Hair follicular keratinocyte (primary cell): Measurements from ENCODE around the gene CHI3L2. TPM values are rescaled to one million over a fixed set of nuclear protein-coding genes. Genes with fewer than 3 reads are reported as not detected.

ENCODE experiments used
- total RNA-seq: library from RNA; depleted of rRNA; stranded (reverse); fragments of >200 nt; gene quantifications from 2 replicates; pipeline ENCODE4 v1.2.3, GENCODE V29; 2015

The CHI3L2 gene, protein sequence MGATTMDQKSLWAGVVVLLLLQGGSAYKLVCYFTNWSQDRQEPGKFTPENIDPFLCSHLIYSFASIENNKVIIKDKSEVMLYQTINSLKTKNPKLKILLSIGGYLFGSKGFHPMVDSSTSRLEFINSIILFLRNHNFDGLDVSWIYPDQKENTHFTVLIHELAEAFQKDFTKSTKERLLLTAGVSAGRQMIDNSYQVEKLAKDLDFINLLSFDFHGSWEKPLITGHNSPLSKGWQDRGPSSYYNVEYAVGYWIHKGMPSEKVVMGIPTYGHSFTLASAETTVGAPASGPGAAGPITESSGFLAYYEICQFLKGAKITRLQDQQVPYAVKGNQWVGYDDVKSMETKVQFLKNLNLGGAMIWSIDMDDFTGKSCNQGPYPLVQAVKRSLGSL
- not detected in 2 replicates for total RNA-seq

DNA sequence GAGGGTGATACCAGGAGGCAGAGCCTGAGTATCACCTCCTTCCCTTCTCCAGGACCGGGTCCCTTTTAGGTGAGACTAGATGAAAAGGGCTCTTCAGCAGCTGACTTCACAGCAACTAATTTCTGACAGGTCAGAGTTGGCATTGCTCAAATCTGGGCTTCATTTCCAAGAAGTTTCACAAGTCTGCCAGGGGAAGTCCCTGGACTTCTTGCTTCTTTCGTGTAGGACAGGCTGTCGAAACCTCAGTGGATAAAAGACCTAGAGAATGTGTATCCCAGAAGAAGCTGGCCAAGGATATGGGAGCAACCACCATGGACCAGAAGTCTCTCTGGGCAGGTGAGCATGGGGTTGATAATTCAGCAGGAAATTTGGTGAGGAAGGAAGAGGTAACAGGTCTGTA, at the start of gene CHI3L2:
Gene CHI3L2, plus strand, starts transcription at position 280 of the 400 bp plus-strand sequence. Its CDS starts 17 bp downstream, at position 297.

DNA sequence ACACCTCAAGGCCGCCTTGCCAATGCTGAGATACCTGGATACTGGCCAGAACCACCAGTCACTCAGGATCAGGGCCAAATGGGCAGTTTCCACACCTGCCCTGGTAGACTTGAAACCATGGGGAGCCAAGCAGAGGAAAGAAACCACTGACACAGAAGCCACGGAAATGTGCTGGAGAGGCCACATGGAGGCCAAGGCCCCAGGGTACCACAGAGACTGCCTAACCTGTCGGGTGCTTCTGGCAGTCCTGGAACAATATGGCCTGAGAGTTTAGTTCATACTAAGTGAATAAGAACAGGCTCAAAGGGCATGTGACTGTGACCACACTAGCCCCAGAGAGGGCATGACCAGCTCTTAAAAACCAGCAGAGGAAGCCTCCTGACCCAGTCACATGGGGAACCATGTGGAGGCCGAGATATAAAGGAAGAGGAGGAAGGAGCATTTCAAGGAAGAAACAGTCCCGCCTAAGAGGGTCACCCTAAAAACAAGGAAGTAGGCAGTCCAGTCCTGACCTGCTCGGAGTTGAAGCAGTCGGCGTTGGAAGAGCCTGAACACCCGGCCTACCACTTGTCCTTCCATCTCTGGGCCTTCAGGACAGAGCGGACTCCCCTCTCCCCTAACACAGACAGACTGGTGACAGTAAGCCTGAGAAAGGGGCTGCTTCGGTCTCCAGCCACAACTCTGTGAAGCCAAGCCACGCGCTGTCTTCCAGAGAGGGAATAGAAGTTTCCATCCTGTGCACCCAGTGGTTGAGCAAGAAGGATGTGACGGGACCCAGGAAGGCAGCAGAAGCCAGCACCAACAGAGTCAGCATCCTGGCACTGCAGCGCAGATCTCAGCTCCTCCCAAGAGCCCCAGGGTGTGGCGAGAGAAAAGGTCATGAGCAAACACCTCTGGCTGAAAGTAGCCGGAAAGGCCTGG, 27.4 kb upstream of the CHI3L2 start, which contains the start of gene DENND2D:
Gene DENND2D, minus strand, starts transcription at position 766 of the 921 bp plus-strand sequence. Its CDS starts 187 bp downstream, at position 579.

DNA sequence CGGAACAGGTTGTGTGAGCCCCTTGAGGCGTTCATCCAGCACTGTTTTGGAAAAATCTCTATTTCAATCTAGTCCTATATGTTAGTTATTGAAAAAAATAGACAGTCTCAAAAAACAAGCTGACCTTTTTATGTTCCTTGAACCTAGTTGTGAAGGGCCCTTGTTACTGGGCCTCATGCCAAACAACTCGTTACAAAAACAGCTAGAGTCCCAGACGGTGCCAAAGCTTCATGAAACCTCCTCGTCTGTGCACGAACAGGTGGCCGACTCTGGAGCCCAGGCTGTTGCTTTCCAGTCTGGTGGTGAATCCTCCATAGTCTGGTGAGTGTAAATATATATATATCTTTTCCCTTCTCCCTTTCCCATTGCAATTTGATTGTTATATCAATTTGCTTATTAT, 63.1 kb downstream of the CHI3L2 start, which contains the start of gene CHIA:
Gene CHIA, plus strand, starts transcription at position 222 of the 400 bp plus-strand sequence. CDS start 19,617 bp downstream, outside the sequence.

Other genes with a start within 250 kb of the CHI3L2 start
- 42.0 and 72.0 TPM in 2 replicates for gene DRAM2, start 87.6 kb upstream of the CHI3L2 start, total RNA-seq
- 30.9 and 37.5 TPM in 2 replicates for gene CEPT1, start 87.5 kb upstream of the CHI3L2 start, total RNA-seq
- 22.6 and 22.7 TPM in 2 replicates for gene DENND2D, start 27.1 kb upstream of the CHI3L2 start, total RNA-seq
- gene CHIA, start 63.1 kb downstream of the CHI3L2 start, total RNA-seq: not detected in 2 replicates
- gene OVGP1, start 200.0 kb downstream of the CHI3L2 start, total RNA-seq: 0.11 and 0.16 TPM in 2 replicates
- 42.6 and 66.7 TPM in 2 replicates for gene WDR77, start 221.5 kb downstream of the CHI3L2 start, total RNA-seq
- gene ATP5PB, start 221.8 kb downstream of the CHI3L2 start, total RNA-seq: 351 and 383 TPM in 2 replicates
- not detected in 2 replicates for gene C1orf162, start 246.3 kb downstream of the CHI3L2 start, total RNA-seq